SJSA1 (cell line): ENCODE results near the gene SLC51B. TPM values are rescaled to one million over a fixed set of nuclear protein-coding genes. Genes with fewer than 3 reads are reported as not detected.
A peak's percentile ranks its signal among the peaks of the same experiment; 100 is the strongest.
"Not testable (repeated sequence)": the region's sequence is repeated elsewhere in the genome, so short reads cannot be mapped to it uniquely, and the experiment has no call there.

Experiments
- DNase-seq, 2 experiments: peaks; one replicate each; pipeline ENCODE4 v3.0.0-alpha.2; 2015 to 2020; ENCODE audit warnings: low spot score in 2 of 2, low read depth in 1 of 2
- H3K27ac ChIP-seq: fragments of 250-450 bp; sonication (Bioruptor Pico); 2 replicates; pipeline ENCODE4 v1.5.1; 2020; ENCODE audit warnings: mild to moderate bottlenecking, moderate library complexity
- H3K27me3 ChIP-seq: fragments of 250-450 bp; sonication (Bioruptor Pico); replicated peaks from 2 replicates; pipeline ENCODE4 v1.5.1; 2020; ENCODE audit warnings: mild to moderate bottlenecking, moderate library complexity
- H3K36me3 ChIP-seq: fragments of 250-450 bp; sonication (Bioruptor Pico); 2 replicates; pipeline ENCODE4 v1.5.1; 2020; ENCODE audit warnings: mild to moderate bottlenecking
- H3K4me1 ChIP-seq: fragments of 250-450 bp; sonication (Bioruptor Pico); replicated peaks from 2 replicates; pipeline ENCODE4 v1.6.1; 2021; ENCODE audit warnings: mild to moderate bottlenecking
- H3K4me3 ChIP-seq: fragments of 250-450 bp; sonication (Bioruptor Pico); 2 replicates; pipeline ENCODE4 v1.5.1; 2020; ENCODE audit warnings: mild to moderate bottlenecking
- H3K9me3 ChIP-seq: fragments of 250-450 bp; sonication (Bioruptor Pico); replicated peaks from 2 replicates; pipeline ENCODE4 v1.5.1; 2020; ENCODE audit warnings: mild to moderate bottlenecking
- total RNA-seq: library from RNA; depleted of rRNA; stranded (reverse); fragments of >200 nt; shearing (Covaris generic); gene quantifications from 2 replicates; pipeline ENCODE4 v1.2.3, GENCODE V29; 2014; rRNA removed

The SLC51B gene
- total RNA-seq, 1 experiment from 2014 or later, result 1.1 TPM

GRCh38 chr15:65099336-65099735 lies 54.1 kb downstream of the SLC51B start:
- Histone ChIP-seq H3K36me3 (peaks cover 50% of the 10 kb centered on the region), H3K4me1 (peaks cover 51% of the 10 kb centered on the region), H3K27me3 (no peaks in the 10 kb centered on the region), H3K27ac (no peak overlapping the region), H3K4me3 (no peak overlapping the region), H3K9me3 (no peaks in the 10 kb centered on the region)
- DNase-seq, result no peak

DNA sequence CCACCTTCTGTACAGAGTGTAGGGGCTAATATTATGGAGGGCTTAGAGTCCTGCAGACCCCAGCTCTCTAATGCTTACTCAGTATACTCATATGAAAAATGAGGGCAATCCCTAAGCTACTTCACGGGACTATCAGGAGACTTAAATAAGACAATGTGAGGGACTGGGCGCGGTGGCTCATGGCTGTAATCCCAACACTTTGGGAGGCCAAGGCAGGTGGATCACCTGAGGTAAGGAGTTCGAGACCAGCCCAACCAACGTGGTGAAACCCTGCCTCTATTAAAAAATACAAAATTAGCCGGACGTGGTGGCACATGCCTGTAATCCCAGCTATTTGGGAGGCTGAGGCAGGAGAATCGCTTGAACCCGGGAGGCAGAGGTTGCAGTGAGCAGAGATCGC lies 54.6 kb downstream of the SLC51B start:
- not testable (repeated sequence) for H3K9me3 ChIP-seq, DNase-seq

GRCh38 chr15:65100442-65100841 lies 55.3 kb downstream of the SLC51B start:
- H3K27ac ChIP-seq, result no peak overlapping the region
- no peak for DNase-seq
- H3K4me3 ChIP-seq, result no peak overlapping the region
- no peaks in the 10 kb centered on the region for H3K27me3 ChIP-seq
- H3K36me3 ChIP-seq, result peaks cover 56% of the 10 kb centered on the region
- H3K9me3 ChIP-seq, result no peaks in the 10 kb centered on the region
- peaks cover 40% of the 10 kb centered on the region for H3K4me1 ChIP-seq

More for the DNA sequence above, 54.6 kb downstream of the SLC51B start:
- H3K27me3 ChIP-seq, H3K4me3 ChIP-seq, H3K27ac ChIP-seq: not testable (repeated sequence)
- Histone ChIP-seq H3K36me3 (peaks cover 53% of the 10 kb centered on the region), H3K4me1 (peaks cover 46% of the 10 kb centered on the region)

DNA sequence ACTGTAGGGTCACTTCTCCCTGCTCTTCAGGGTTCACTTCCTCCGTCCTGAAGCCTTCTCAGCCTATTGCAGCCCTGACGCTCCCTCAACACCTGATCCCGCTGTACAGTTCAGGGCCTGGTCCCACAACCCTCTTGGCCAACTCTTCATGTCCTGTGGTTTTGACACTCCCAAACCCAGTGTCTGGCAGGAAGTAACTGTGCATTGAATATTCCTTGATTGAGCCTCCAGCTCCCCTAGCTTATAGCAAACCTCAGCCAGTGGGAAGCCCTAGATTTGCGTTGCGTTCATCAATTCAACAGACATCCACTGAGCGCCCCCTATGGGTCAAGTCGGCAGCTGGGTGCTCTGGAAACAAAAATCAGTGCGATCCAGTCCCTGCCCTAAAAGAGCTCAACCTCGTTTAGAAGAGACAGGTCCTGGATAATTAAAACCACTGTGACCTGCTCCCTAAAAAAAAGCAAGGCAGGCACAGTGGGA lies 56.3 kb downstream of the SLC51B start:
- Histone ChIP-seq H3K27ac (no peak overlapping the region), H3K4me3 (no peak overlapping the region), H3K27me3 (no peaks in the 10 kb centered on the region), H3K4me1 (peaks cover 30% of the 10 kb centered on the region), H3K36me3 (peaks cover 61% of the 10 kb centered on the region), H3K9me3 (no peaks in the 10 kb centered on the region)
- peak; percentile 69 to 84 for DNase-seq

- H3K27me3 ChIP-seq, result no peaks in the 10 kb centered on the region
- no peaks in the 10 kb centered on the region for H3K9me3 ChIP-seq
- peaks cover 64% of the 10 kb centered on the region for H3K36me3 ChIP-seq
- H3K4me3 ChIP-seq, result no peak overlapping the region
- H3K4me1 ChIP-seq, result peaks cover 25% of the 10 kb centered on the region
- H3K27ac ChIP-seq, result no peak overlapping the region
- DNase-seq, result no peak
Observed at GRCh38 chr15:65101891-65102708, 56.9 kb downstream of the SLC51B start.

DNA sequence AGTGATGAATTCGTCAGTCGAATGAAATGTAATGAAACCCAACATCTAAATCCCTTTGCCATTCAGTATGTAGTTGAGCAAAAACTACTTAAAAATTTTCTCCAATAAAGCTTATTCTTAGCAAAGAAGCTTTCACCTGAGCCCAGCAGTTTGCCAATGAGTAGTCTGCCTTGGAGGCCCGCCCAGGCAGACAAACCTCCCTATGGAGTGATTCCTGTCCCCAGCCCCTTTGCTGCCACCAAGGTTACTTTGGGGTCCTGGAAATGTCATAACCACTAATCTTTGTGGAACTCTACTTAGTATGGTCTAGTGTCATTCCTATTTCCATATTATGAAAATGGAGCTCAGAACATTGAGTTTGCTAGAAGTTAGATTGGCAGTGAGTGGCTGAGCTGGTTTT lies 57.7 kb downstream of the SLC51B start:
- Histone ChIP-seq H3K4me1 (peaks cover 16% of the 10 kb centered on the region), H3K9me3 (no peaks in the 10 kb centered on the region), H3K36me3 (peaks cover 59% of the 10 kb centered on the region), H3K27me3 (no peaks in the 10 kb centered on the region), H3K4me3 (no peak overlapping the region), H3K27ac (no peak overlapping the region)
- no peak for DNase-seq

Other genes with a start within 250 kb of the SLC51B start
- 20.1 and 29.2 TPM in 2 replicates for gene PIF1, start 219.7 kb upstream of the SLC51B start, total RNA-seq
- gene PLEKHO2, start 203.5 kb upstream of the SLC51B start, total RNA-seq, result 21.4 and 21.7 TPM in 2 replicates
- 1.3 and 3.3 TPM in 2 replicates for gene ANKDD1A, start 133.5 kb upstream of the SLC51B start, total RNA-seq
- 41.8 and 49.0 TPM in 2 replicates for gene SPG21, start 55.5 kb upstream of the SLC51B start, total RNA-seq
- gene MTFMT, start 15.7 kb upstream of the SLC51B start, total RNA-seq, result 22.1 and 30.4 TPM in 2 replicates
- gene RASL12, start 22.6 kb downstream of the SLC51B start, total RNA-seq, result 175 and 181 TPM in 2 replicates
- not detected in 2 replicates for gene KBTBD13, start 31.4 kb downstream of the SLC51B start, total RNA-seq
- 0.38 and 0.87 TPM in 2 replicates for gene UBAP1L, start 69.8 kb downstream of the SLC51B start, total RNA-seq
- gene PDCD7, start 88.4 kb downstream of the SLC51B start, total RNA-seq, result 25.8 and 29.4 TPM in 2 replicates
- 22.6 and 33.2 TPM in 2 replicates for gene CLPX, start 140.0 kb downstream of the SLC51B start, total RNA-seq
- not detected in 2 replicates for gene CILP, start 166.1 kb downstream of the SLC51B start, total RNA-seq
- gene PARP16, start 241.5 kb downstream of the SLC51B start, total RNA-seq, result 3.0 and 7.4 TPM in 2 replicates